Activated CD8-positive, alpha-beta memory T cell treated with anti-CD3 and anti-CD28 coated beads for 24 hours (primary cell): ENCODE measurements around the gene PACSIN2.

Experiments
- DNase-seq: peaks from one replicate; pipeline ENCODE4 v3.0.0-alpha.2; 2020

The PACSIN2 gene

DNA sequence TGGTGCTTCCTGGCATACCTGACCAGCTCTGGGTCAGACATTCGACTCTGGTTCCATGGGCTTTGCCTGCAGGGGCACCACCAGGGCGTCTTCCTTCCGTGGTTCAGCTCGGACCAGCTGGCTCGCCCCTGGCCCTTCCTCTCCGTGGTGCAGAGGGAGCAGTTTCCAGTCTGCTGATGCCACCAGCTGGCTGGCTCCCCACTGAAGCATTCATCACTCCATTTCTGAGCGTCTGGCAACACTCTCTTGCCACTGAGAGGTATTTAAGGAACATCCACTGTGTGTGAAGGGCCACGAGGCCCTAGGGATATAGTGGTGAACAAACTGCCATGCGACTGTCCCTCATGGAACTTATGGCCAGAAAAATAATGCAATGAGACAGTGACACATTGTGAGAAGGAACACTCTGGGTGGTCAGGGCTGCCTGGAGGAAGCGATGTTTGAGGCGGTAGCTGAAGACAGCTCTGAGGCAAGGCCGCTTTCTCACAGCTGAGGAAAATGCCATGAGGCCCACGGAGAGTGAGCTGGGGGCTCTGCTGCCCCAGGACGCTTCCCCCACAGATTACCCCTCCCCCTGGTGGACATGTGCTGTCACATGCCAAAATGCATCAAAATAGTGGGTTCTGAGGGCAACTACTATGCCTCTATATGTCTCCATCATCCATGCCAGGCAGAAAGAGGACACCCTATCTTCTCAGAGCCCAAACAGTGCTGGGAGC, 113.0 kb downstream of the PACSIN2 start:
- no peak for DNase-seq

DNA sequence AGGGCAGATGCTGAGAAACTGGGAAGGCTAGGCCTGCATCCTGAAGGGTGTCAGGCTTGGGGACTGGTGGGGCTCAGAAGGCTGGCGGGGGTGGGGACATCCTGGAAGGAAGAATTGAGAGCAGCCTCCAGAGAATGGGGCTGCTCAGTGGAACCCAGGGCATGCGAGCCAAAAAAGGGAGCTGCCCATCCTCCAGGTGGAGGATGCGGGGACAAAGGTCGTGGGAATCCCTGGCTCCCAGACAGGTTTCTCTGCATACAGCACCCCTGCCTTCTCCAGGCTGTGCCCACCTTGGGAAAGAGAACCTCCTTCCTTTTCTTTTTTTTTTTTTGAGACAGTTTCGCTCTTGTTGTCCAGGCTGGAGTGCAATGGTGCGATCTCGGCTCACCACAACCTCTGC, 117.0 kb downstream of the PACSIN2 start:
- DNase-seq, result no peak

DNA sequence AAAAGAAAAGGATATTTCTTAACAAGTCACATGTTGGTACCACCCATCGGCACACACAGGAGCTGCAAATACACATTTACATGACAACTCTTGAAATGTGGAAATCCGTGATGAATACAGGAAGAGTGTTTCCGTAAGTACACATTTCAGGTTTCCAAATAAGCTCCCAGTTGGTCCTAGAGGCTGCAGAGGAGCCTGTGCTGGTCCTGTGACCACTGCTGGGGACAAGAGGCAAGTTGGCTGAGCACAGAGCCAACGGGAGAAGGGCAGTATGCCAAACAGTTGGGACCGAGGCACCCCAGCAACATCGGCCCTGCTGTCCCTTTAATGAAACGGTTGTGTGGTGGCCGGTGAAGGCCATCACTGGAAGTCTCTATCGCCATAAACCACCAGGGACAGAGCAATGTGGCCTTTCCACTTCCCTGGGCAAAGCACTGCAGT, 119.4 kb downstream of the PACSIN2 start:
- DNase-seq, result no peak

DNA sequence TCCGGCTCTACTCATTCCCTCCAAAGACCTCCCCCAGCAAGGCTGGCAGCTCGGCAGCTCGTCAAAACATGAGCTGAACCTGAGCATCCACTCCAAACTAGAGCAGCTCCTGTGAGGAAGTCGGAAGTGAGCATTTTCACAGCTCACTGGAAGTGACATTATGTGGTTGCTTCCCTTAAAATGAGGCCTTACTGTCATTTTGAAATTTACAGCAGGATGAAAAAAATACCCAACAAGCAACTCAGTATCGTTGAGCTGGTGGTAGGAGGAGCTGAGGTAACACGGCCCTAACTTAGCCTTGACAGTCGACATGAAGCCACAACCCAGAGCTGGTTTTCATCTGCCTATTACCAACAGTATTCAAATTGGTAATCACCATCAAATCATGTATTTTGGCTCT, 119.9 kb downstream of the PACSIN2 start:
- DNase-seq, result no peak

DNA sequence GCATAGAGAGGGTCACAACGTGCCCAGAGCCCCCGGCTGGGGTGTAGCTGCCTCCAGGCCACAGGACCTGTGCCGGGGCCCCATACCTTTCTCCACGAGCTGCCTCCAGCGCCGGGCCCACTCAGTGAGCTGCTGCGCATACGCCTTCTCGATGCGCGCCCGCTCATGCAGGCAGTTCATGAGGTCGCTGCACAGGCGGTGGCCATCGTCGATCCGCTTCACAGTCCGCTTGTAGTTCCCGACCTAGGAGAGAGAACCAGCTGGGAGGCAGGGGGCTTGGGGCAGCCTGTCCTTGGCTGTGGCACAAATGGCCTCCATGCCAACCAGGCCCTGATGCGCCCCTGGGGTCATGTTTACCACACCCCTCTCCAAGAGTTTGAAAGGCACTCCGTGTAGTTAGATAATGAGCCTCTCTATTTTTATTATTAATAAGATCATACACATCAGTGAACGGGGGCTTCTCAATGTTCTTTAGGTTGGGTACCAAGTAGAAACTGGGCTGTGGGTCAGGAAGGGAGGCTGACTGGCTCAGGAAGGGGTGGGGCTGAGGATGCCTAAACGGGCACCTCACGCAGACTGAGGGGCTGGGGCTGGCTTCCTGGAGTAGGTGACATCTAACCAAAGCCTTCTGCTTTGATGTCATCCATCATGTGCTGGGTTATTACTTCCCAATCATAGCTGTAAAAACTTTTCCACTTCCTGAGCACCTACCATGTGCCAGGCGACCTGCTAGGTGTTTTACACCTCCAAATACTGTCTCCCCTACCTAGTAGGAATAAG, 121.4 kb downstream of the PACSIN2 start:
- no peak for DNase-seq

DNA sequence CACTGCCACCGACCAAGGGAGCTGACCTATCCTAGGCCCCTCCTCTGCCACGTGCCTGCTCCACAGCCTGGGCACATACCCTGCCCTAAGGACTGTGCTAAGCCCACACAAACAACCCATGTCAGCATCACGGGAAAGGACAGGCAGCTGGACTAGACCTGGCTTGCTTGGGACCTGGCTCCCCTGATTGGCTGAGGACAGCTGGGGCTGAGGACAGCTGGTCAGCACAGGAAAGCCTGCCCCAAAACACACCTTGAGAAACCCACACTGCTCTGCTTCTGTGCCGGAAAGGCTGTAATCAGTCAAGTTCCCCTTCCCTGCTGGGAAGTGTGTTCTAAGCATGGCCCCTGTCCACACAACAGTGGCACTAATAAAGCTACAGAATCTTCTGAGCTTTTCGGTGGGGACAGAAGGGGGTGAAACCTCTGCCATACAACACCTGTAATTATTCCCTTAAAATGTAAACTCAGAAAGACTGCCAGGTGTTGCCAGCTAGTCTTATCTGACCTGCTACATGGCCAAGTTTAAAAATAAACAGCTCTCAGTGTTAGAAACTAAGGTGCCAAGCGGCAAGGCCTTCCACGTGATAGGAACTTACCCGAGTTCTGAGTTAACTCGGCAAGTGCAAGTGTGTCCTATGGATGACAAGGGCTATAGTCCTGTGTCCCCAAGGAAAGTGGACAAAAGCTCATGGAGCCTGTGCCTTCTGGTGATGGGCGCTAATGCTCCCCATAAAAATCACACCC, 122.2 kb downstream of the PACSIN2 start:
- DNase-seq, result no peak

DNA sequence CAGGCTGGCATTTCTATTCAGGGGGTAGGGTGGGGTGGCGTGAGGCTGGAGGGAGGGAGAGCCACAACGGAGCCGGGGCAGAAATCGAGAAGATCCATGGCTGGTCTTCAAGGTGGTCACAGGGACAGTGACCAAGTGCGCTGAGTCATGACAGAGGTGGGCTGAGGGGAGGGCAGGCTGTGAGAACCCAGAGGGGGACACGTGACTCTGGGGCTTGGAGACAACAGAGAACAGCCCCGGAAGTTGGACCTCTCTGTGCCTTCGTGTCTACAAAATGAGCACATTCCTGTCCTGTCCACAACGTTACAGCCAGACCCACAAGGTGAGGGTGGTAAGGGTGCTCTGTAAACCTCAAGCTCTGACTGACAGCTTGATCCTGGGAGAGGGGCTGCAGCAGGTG, 122.8 kb downstream of the PACSIN2 start:
- no peak for DNase-seq

DNA sequence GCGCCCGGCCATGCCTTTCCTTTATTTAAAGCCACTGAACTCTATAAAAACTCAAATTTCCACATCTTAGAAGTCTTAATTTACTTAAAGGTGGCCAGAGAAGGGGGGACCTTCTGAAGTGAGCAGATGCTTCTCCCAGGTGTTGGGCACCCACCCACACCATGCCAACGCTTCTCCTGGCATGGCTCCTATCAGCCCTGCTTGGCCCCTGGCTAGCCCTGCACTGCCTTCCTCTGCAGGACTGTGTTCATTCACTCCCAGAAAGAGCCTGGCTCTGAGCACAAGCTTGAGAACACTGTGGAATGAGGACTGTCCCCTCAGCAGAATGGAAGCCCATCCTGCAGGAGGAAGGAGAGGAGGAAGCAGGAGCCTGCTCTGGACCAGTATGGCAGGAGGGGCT, 123.3 kb downstream of the PACSIN2 start:
- DNase-seq, result no peak

DNA sequence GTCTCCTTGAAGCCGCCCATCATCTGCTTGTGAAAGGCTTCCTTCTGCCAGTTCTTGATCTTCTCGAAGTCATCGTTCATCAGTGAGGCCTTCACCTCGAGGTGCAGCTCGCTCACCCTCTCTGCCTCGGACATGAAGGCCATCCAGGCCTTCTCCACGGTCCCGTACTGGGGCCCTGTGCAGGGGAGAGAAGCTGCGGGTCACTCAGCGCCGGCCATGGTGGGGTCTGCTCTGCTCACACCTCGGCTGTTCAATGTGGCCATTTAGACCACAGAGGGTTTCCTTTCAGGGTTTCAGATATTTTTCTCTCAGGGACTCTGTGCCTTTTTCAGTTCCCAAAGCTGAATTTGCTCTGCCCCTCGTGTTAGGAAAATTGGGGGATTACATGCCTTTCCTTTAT, 123.9 kb downstream of the PACSIN2 start:
- DNase-seq, result no peak

DNA sequence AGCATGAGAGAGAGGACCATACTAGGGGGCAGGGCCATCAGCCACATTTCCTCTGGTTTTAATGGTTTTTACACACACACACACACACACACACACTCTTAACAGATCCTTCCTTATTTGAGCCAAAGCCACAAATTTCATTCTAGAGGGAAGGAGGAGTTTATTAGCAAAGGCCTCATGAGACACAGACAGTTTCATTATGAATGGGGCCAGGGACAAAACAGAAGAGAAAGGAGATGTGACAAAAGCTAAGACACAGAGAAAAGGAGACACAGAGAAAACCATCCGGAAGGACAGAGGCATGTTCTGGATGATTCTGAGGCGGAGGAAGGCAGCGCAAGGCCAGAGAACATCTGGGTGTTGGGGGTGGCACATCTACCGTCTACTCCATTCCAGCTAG, 125.6 kb downstream of the PACSIN2 start:
- no peak for DNase-seq

DNA sequence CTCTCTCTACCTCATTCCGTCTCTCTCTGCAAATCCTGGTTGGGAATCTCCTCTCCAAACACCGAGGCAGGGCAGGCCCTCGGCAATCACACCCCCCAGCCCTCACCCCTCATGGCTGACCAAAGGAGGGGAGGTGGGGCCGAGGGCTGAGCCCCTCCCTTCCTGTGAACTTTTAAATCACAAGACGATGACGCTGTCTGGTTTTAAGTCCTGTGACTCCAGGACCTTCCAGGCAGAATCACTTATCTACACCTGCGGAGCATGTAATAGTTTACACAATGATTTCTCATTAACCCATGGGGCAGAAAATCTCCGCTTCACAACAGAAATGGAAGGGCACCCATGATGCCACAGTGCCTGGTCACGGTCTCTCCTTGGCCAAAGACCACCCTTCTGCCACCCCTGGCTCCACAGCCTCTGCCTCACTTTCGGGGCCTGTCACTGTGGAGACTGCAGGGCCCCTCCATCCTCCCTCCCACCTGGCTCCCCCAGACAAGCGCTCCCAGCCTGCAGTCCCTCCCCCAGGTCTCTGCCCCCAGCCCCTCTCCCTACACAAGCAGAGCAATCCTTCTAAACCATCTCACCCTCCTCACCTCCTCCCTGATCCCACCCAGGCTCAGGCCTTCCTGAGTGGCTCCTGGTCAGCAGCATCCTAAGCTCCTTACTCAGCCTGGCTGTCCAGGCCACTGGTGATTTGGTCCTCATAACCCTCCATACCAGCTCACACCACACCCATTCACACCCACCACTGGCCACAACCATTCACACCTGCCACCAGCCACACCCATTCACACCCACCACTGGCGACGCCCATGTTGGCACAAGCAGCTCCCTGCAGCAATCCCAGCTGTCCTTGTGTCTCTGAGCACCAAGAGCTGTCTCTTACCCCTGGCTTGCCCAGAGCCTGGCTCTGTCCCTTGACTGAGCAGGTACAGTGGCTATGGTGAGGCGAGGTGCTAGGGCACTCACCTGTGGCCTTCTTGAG, 127.1 kb downstream of the PACSIN2 start:
- no peak for DNase-seq

DNA sequence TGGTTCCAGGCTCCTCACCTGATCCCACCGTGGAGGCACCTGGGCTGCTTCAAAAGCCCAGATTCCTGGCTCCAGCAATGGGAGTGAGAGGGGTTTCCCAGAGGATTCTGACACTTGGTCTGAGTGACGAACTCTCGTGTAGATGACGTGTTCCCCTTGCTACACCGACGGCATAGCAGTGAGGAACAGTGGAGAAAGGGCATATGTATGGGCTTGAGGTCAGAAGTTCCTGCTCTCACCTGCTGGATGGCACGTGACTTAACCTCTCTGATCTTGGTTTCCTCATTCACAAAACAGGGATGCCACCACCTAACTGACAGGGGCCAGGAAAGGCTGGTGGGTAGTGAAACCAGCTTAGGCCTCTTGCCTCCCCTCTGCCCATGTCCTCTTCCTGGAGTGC, 127.8 kb downstream of the PACSIN2 start:
- DNase-seq, result no peak

DNA sequence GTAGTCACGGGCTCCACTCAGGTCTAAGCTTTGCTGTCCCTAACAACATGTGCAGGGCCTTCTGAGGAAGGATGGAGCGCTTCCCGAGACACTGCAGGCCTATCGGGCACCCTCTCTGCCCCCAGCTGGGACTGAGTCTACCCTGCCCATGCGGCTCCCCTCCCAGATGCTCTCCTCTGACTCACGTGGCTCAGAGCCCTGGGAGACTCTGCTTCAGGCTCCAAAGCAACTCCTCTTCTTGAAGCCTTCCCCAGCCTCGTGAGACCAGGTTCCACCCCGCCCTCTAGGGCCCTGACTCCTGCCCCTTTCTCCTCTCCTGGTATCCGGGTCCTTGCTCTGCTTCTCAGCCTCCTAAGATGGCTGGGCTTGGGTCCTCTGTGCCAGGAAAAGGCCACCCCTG, 129.5 kb downstream of the PACSIN2 start:
- DNase-seq, result no peak

DNA sequence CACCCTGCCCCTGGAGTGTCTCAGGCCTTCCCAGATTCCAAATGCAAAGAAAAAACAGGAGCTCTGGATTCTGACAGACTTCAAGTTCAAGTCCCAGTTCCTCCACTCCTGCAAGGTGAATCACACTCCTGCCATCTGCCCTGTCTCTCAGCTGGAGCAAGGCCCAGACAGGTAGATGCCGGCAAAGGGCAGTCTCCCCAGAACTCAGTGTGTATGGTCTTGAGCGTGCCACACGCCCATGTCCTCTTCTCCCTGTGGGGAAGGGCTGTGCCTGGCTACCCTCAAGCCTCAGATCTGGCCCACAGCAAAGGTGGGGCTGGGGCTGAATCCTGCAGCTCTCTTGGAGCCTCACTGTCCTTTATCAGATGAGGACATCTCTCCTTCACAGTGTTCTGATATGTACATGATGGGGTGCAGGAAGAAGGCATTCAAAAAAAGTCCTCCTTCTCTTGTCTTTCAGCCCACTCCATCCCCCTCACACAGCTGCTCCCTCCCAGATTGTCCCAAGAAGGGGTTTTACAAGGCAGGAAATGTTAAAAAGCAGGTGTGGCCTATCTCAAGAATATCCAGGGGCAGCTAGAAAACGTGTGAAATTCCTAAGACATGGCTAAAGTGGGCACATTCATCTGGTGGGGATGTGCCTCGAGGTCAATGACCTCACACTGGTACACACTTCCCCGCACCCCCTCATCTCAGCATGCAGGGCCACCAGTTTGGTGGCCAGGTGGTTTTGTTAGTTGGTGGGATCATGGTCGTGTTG, 130.2 kb downstream of the PACSIN2 start:
- no peak for DNase-seq

DNA sequence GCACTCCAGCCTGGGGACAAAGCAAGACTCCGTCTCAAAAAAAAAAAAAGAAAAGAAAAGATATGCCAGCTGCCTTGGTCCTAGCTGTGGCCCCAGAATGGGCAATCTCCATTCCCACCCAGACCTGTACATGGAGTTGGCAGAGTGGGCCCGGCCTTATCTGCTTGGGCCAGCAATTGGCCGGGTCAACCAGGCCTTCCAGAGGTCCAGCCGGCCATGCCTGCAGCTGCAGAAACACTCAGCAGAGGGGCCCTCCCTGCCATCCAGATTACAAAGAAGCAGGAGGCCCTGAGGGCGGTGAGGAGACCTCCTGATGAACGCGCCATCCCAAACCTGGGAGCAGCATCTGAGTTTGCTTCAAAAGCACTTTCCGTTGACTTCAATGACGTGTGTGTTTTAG, 131.0 kb downstream of the PACSIN2 start:
- no peak for DNase-seq

DNA sequence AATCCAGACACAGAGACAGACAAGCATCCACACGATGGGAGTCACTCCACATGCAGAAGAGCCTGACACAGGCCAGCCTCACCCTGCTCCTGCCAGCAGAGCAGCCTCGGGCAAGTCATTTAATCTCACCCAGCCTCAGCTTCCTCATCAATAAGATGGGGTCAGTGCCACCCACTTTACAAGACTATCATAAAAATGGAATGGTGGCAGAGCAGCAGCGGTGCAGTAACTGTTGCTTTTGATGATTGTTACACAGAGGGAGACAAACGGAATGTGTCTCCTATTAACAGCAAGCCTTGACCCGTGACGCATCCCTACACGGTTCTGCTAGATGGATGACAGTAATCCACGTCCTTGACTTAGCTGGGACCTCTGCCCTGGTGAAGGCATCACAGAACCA, 131.8 kb downstream of the PACSIN2 start:
- no peak for DNase-seq

DNA sequence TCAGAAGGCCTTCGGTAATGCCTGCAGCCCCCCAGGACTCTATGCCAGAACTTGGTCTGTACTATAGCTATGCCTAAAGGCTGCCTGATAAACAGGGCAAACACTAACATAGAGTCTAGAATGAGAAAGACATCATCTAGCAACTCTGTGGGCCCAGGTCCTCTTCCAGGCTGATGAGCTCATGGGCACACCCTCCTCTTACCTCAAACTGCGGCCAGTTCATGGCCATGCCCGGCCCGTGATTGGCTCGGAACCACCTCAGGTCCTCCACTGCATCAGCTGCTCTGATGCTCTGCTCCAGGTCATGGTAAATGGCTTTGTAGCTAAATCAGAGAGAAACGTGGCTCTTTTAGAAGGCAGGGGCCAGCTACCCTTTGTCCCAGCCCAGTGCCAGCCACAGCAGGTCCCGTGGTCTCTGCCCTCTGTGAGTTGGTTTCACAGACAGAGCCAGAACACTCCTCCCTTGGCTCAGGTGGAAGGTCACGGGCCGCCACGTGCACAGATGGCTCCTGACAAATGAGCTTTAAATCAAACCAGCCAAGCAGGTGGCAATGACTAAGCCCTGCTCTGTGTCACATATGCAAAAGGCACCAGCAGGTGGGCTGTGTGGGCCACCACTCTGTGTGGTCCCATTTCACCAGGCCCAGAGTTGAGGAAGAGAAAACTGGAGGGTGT, 132.8 kb downstream of the PACSIN2 start:
- no peak for DNase-seq

DNA sequence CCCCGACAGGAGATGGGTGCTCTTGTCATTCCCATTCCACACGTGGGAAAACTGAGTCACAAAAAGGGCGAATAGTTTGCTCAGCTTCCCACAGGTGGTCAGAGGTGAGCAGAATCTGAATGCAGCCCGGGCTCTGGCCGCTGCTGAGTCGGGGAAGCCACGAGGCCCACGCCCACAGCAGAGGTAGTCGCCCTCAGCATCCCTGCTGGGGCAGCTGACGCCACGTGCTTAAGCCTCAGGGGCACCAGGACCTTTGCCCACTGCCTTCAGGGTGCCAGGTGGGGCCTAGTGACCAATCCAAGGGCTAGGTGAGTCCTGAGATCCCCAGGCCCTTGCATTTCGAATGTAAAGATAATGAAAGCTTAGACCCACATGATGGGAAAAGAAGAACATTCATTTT, 133.7 kb downstream of the PACSIN2 start:
- no peak for DNase-seq

DNA sequence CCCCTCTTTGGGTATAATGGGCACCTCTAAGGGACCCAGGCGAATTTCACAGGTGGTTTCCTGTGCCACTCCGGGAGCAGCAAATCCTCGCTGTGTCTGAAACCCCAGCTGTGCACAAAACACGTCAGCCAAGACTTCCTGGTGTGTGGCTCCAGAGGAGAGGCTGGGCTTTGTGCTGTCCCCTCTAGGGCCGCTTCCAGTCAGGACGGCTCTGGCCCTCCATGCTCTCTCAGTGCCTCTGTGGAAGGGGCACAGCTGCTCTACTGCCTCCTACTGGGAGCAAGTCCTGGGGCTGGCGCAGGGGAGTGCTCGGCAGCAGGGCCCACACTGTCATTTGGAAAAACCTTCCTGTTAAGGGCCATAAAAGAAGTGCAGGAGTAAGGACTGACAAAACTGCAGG, 134.1 kb downstream of the PACSIN2 start:
- no peak for DNase-seq

DNA sequence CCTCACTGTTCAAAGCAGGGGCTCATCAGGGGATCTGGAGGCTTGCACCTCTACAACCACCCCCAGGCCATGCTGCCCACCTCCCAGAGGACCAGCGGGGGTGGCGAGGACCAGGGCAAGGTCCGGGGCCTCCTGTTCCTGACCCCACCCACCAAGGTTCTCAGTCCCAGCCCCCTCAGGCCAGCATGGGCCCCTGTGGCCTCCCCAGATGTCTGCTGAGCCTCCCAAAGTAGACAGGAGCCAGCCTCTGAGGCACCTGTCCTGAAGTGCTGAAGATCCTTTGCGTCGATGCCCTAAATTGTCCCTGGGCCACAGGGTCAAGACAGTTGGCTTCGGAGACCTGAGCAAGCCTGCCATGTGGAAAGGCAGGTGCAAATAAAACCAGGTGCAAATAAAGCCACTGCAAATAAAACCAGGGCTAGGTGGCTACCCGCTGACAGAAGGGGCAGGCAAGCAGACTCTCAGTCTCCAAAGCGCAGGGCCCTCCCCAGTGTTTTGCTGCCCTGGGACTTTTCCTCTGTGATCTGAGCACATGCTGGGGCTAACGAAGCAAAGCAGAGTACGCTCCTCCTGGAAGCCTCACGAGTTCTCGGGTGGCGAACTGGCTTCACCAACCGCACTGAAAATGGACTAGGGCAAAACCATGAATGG, 135.5 kb downstream of the PACSIN2 start:
- DNase-seq, result no peak
